H1 (cell line): Measurements from ENCODE around the gene STAG1. TPM values are rescaled to one million over a fixed set of nuclear protein-coding genes. Genes with fewer than 3 reads are reported as not detected.

Source experiments
- CTCF ChIA-PET: fragments of 300-600 bp; sonication (Branson Sonifier 250); formaldehyde crosslinking; loops from one replicate; lab custom pipeline; 2021; ENCODE audit not compliant: partially characterized antibody; lab: Charles Lee
- POLR2A ChIA-PET: fragments of 300-600 bp; sonication (Branson Sonifier 250); formaldehyde crosslinking; loops from one replicate; lab custom pipeline; 2021; ENCODE audit warnings: inconsistent platforms; ENCODE audit not compliant: partially characterized antibody; lab: Charles Lee
- DNase-seq, 2 experiments: peaks; one replicate each; pipeline versions ENCODE4 v3.0.0 to v3.0.0-alpha.2; 2010 to 2022; ENCODE audit warnings: low spot score in 2 of 2, low read depth in 1 of 2, mixed read lengths in 1 of 2
- FAIRE-seq: peaks from 2 replicates; lab custom pipeline; 2011; peaks lifted over from hg19 to GRCh38; lab: Jason Lieb, UNC
- H2AFZ ChIP-seq: 2 replicates; pipeline ENCODE4 v1.8.1; 2012; ENCODE audit warnings: low read length, inconsistent platforms
- H2AK5ac ChIP-seq: 2 replicates; pipeline ENCODE4 v1.6.1; 2013; ENCODE audit warnings: low read depth, low read length
- H2BK120ac ChIP-seq: replicated peaks from 2 replicates; pipeline ENCODE3; 2013; ENCODE audit warnings: low read depth, low read length, inconsistent platforms
- H2BK12ac ChIP-seq: 2 replicates; pipeline ENCODE4 v1.6.1; 2013; ENCODE audit warnings: low read depth, low read length
- H2BK15ac ChIP-seq: 2 replicates; pipeline ENCODE4 v1.6.1; 2013; ENCODE audit warnings: low read length
- H2BK20ac ChIP-seq: 2 replicates; pipeline ENCODE4 v1.6.1; 2013; ENCODE audit warnings: low read length
- H2BK5ac ChIP-seq: 2 replicates; pipeline ENCODE4 v1.6.1; 2013; ENCODE audit warnings: low read depth, low read length
- H3K14ac ChIP-seq: 2 replicates; pipeline ENCODE4 v1.6.1; 2013; ENCODE audit warnings: inconsistent platforms; ENCODE audit not compliant: insufficient read length
- H3K18ac ChIP-seq: 2 replicates; pipeline ENCODE4 v1.6.1; 2013; ENCODE audit warnings: low read length; ENCODE audit errors: extremely low read depth
- H3K23ac ChIP-seq: 2 replicates; pipeline ENCODE4 v1.6.1; 2013; ENCODE audit warnings: inconsistent platforms; ENCODE audit not compliant: insufficient read length
- H3K23me2 ChIP-seq: 2 replicates; pipeline ENCODE4 v1.6.1; 2013; ENCODE audit warnings: low read depth, low read length
- H3K27ac ChIP-seq: 2 replicates; pipeline ENCODE4 v1.6.1; 2011; ENCODE audit warnings: low read depth, low read length, inconsistent platforms
- H3K27me3 ChIP-seq, 4 experiments: replicated peaks in 1 of 4; 1 replicate in 1 of 4; 2 replicates in 3 of 4; pipeline versions ENCODE4 v1.6.1 to v1.8.1; 2011 to 2013; ENCODE audit warnings: low read length in 3 of 4, mild to moderate bottlenecking in 3 of 4, inconsistent platforms in 2 of 4, mixed read lengths in 2 of 4, moderate library complexity in 1 of 4; ENCODE audit not compliant: control insufficient read depth in 3 of 4, insufficient read depth in 3 of 4; ENCODE audit errors: extremely low read depth in 1 of 4
- H3K36me3 ChIP-seq, 4 experiments: 2 replicates each; pipeline versions ENCODE4 v1.6.1 to v1.8.1; 2011 to 2013; ENCODE audit warnings: mild to moderate bottlenecking in 4 of 4, low read length in 3 of 4, moderate library complexity in 2 of 4, control low read depth in 1 of 4, inconsistent platforms in 1 of 4; ENCODE audit not compliant: insufficient read depth in 4 of 4, control insufficient read depth in 2 of 4
- H3K4ac ChIP-seq: replicated peaks from 2 replicates; pipeline ENCODE3; 2013; ENCODE audit warnings: low read length, low read depth, mixed read lengths, inconsistent platforms; ENCODE audit not compliant: insufficient read length
- H3K4me1 ChIP-seq, 4 experiments: replicated peaks in 1 of 4; 1 replicate in 1 of 4; 2 replicates in 3 of 4; pipeline versions ENCODE4 v1.6.1 to v1.8.1; 2011 to 2013; ENCODE audit warnings: low read length in 3 of 4, inconsistent platforms in 2 of 4, mixed read lengths in 1 of 4; ENCODE audit not compliant: insufficient read depth in 4 of 4, control insufficient read depth in 3 of 4
- H3K4me2 ChIP-seq, 2 experiments: 2 replicates each; pipeline versions ENCODE4 v1.6.1 to v1.8.1; 2011 to 2013; ENCODE audit warnings: low read depth in 2 of 2, low read length in 2 of 2, control low read depth in 1 of 2, inconsistent platforms in 1 of 2, mild to moderate bottlenecking in 1 of 2; ENCODE audit not compliant: insufficient read depth in 1 of 2
- H3K4me3 ChIP-seq, 4 experiments: fragments of 200-600, 300-600 bp in 1 of 4; sonication (generic), shearing (Covaris generic), sonication (Bioruptor Twin) in 1 of 4; 2 replicates each; pipeline versions ENCODE4 v1.5.1 to v1.8.1; 2011 to 2016; ENCODE audit warnings: low read length in 4 of 4, low read depth in 3 of 4, control low read depth in 2 of 4, inconsistent platforms in 2 of 4, mild to moderate bottlenecking in 2 of 4, mixed read lengths in 1 of 4, moderate library complexity in 1 of 4; ENCODE audit not compliant: insufficient read depth in 2 of 4; ENCODE audit errors: extremely low read depth in 1 of 4
- H3K56ac ChIP-seq: replicated peaks from 2 replicates; pipeline ENCODE3; 2013; ENCODE audit warnings: low read depth, mild to moderate bottlenecking, mixed read lengths, low read length, inconsistent platforms; ENCODE audit not compliant: insufficient read length
- H3K79me1 ChIP-seq: 2 replicates; pipeline ENCODE4 v1.6.1; 2013; ENCODE audit warnings: low read depth, low read length, control low read depth
- H3K79me2 ChIP-seq, 2 experiments: 2 replicates each; pipeline versions ENCODE4 v1.6.1 to v1.8.1; 2012 to 2013; ENCODE audit warnings: low read length in 2 of 2, mild to moderate bottlenecking in 2 of 2, inconsistent platforms in 1 of 2; ENCODE audit not compliant: insufficient read depth in 2 of 2, control insufficient read depth in 1 of 2
- H3K9ac ChIP-seq, 4 experiments: replicated peaks in 1 of 4; 1 replicate in 1 of 4; 2 replicates in 3 of 4; pipeline versions ENCODE4 v1.6.1 to v1.8.1; 2011 to 2013; ENCODE audit warnings: low read depth in 3 of 4, low read length in 3 of 4, control low read depth in 2 of 4, mild to moderate bottlenecking in 2 of 4, moderate library complexity in 2 of 4, inconsistent platforms in 1 of 4; ENCODE audit errors: extremely low read depth in 1 of 4
- H3K9me3 ChIP-seq, 2 experiments: 2 replicates each; pipeline versions ENCODE4 v1.6.1 to v1.8.1; 2012 to 2013; ENCODE audit warnings: mild to moderate bottlenecking in 2 of 2, moderate library complexity in 2 of 2, control low read depth in 1 of 2, inconsistent platforms in 1 of 2, low read depth in 1 of 2, low read length in 1 of 2, mixed read lengths in 1 of 2; ENCODE audit not compliant: insufficient read depth in 2 of 2
- H4K20me1 ChIP-seq, 2 experiments: replicated peaks in 1 of 2; 2 replicates each; pipeline versions ENCODE3 to v1.8.1; 2011 to 2013; ENCODE audit warnings: inconsistent platforms in 2 of 2, low read length in 2 of 2, mild to moderate bottlenecking in 1 of 2; ENCODE audit not compliant: insufficient read depth in 2 of 2, control insufficient read depth in 1 of 2
- H4K5ac ChIP-seq: 2 replicates; pipeline ENCODE4 v1.6.1; 2013; ENCODE audit warnings: low read length, low read depth, mixed read lengths, inconsistent platforms; ENCODE audit not compliant: insufficient read length
- H4K8ac ChIP-seq: 2 replicates; pipeline ENCODE4 v1.8.0; 2013; ENCODE audit warnings: mild to moderate bottlenecking, moderate library complexity, low read length, inconsistent platforms; ENCODE audit not compliant: insufficient read depth; ENCODE audit errors: extremely low read depth
- H4K91ac ChIP-seq: replicated peaks from 2 replicates; pipeline ENCODE3; 2013; ENCODE audit warnings: low read length, mixed read lengths, inconsistent platforms; ENCODE audit not compliant: insufficient read length
- CHD2 ChIP-seq: IDR thresholded peaks from 2 replicates; pipeline ENCODE4 v1.6.1; 2012; ENCODE audit warnings: low read length, improper control_type of control experiment
- EGR1 ChIP-seq: IDR thresholded peaks from 2 replicates; pipeline ENCODE4 v1.6.1; 2011; ENCODE audit warnings: low read depth, low read length, borderline replicate concordance
- GTF2F1 ChIP-seq: IDR thresholded peaks from 2 replicates; pipeline ENCODE4 v1.6.1; 2012; ENCODE audit warnings: low read depth, low read length, improper control_type of control experiment, borderline replicate concordance
- NANOG ChIP-seq: IDR thresholded peaks from 2 replicates; pipeline ENCODE4 v1.6.1; 2011; ENCODE audit warnings: low read length, low read depth, mild to moderate bottlenecking, inconsistent platforms; ENCODE audit not compliant: insufficient read depth, poor library complexity, severe bottlenecking
- RFX5 ChIP-seq: IDR thresholded peaks from 2 replicates; pipeline ENCODE4 v1.6.1; 2011; ENCODE audit warnings: low read depth, low read length, improper control_type of control experiment, borderline replicate concordance
- YY1 ChIP-seq: IDR thresholded peaks from 2 replicates; pipeline ENCODE4 v1.6.1; 2011; ENCODE audit warnings: low read depth, mild to moderate bottlenecking, low read length
- WGBS, 2 experiments: shearing (Covaris generic) in 1 of 2; methylation state at CpG; one replicate each; pipeline versions ENCODE4 v1.1.6 to v1.1.7; 2013 to 2015; ENCODE audit warnings: low lambda C conversion rate in 2 of 2, mixed read lengths in 2 of 2, inconsistent platforms in 1 of 2, low coverage in 1 of 2, missing lambda C conversion rate in 1 of 2; ENCODE audit not compliant: insufficient replicate concordance in 2 of 2, insufficient coverage in 1 of 2, insufficient read length in 1 of 2; ENCODE audit errors: extremely low coverage in 1 of 2, missing lambda C conversion rate in 1 of 2; 5-methylcytosine and 5-hydroxymethylcytosine counted together
- polyA plus RNA-seq, 7 experiments: library from polyadenylated mRNA; depleted of rRNA in 3 of 7; stranded (reverse) in 5 of 7; unstranded in 2 of 7; fragments of >200 nt in 5 of 7; fragments of 200-250 nt in 2 of 7; gene quantifications; 1 replicate in 5 of 7; 2 replicates in 1 of 7; 4 replicates in 1 of 7; pipeline versions ENCODE4 v1.2.1 to v1.2.3, GENCODE V29; 2011 to 2013; ENCODE audit warnings: missing spikeins in 2 of 7, mixed read lengths in 2 of 7
- total RNA-seq: library from RNA; stranded (reverse); fragmentation: NEBNext Ultra II Directional; extraction: Animal tissue kit (Norgen Biotek cat#: 25700); gene quantifications from 2 replicates; pipeline ENCODE4 v1.2.1, GENCODE V29; 2021

Gene STAG1
- total and polyA plus RNA-seq, 2 of the 8 experiments (the other 6 are each of a cell fraction or from before 2014, with no cell fraction given) = 4.6 to 23.4 TPM

GRCh38 chr3:136658946-136659682 lies 93.1 kb downstream of the STAG1 start:
- no peak overlapping the region for H3K23ac ChIP-seq
- H3K23me2 ChIP-seq = no peaks in the 10 kb centered on the region
- H3K79me1 ChIP-seq = peaks cover 3% of the 10 kb centered on the region; the same call in 1 of the 2 replicates
- no peak overlapping the region for H3K27ac ChIP-seq
- no peak overlapping the region for H4K91ac ChIP-seq
- no peak overlapping the region for H3K56ac ChIP-seq
- H4K5ac ChIP-seq = no peak overlapping the region
- no peak overlapping the region for H3K14ac ChIP-seq
- peaks cover 0 to 3% (median 0%) of the 10 kb centered on the region in 4 experiments; a peak in 1 of 7 replicates for H3K4me1 ChIP-seq
- peak; percentile 60 for FAIRE-seq
- no peak overlapping the region for H3K4me2 ChIP-seq
- no peak overlapping the region for H3K4ac ChIP-seq
- H3K4me3 ChIP-seq = no peak overlapping the region
- no peaks in the 10 kb centered on the region for H3K36me3 ChIP-seq
- H3K9me3 ChIP-seq = peaks cover 0 to 8% of the 10 kb centered on the region in 2 experiments; a peak in 2 of 4 replicates
- no peak overlapping the region for H2BK15ac ChIP-seq
- peaks cover 0 to 93% of the 10 kb centered on the region in 2 experiments; a peak in 2 of 4 replicates for H3K79me2 ChIP-seq
- H2BK120ac ChIP-seq = no peak overlapping the region
- no peaks in the 10 kb centered on the region for H4K20me1 ChIP-seq
- H2BK5ac ChIP-seq = no peak overlapping the region
- H2AFZ ChIP-seq = no peak overlapping the region
- no peaks in the 10 kb centered on the region; a peak in 1 of 7 replicates for H3K27me3 ChIP-seq
- no peak overlapping the region for H2BK12ac ChIP-seq
- H3K9ac ChIP-seq = no peak overlapping the region
- no peak overlapping the region for H4K8ac ChIP-seq
- ChIA-PET CTCF (interaction anchor here (0.5 kb wide), 1 partner anchor 72 kb away, joined by 3 read pairs; no protein-coding TSS in a partner anchor), POLR2A (interaction anchor here (0.7 kb wide), 1 partner anchor 256 kb away, joined by 3 read pairs; no protein-coding TSS in a partner anchor)
- H2AK5ac ChIP-seq = no peak overlapping the region
- TF ChIP-seq GTF2F1 (no peak), RFX5 (peak; percentile 91), EGR1 (no peak), YY1 (no peak), NANOG (no peak), CHD2 (no peak)
- 76% methylated on average over 8 of the region's 8 CpGs; no CpG with 5 or more reads in 1 of the 2 experiments for WGBS, 2 experiments
- no peak overlapping the region for H3K18ac ChIP-seq
- H2BK20ac ChIP-seq = no peak overlapping the region
- no peak for DNase-seq
